Activated T-cell treated with anti-CD3 and anti-CD28 coated beads for 4 hours (primary cell): ENCODE results near the gene COL8A1.
"Not testable (repeated sequence)": the region's sequence is repeated elsewhere in the genome, so short reads cannot be mapped to it uniquely, and the experiment has no call there.

Experiments
- DNase-seq: peaks from one replicate; pipeline ENCODE4 v3.0.0-alpha.2; 2020

COL8A1 gene

GRCh38 chr3:99638167-99638948 lies at the start of gene COL8A1:
COL8A1 (plus strand) TSS chr3:99638594; CDS start chr3:99790683, 152,089 bp downstream.
- no peak for DNase-seq

- not testable (repeated sequence) for DNase-seq
Measured at GRCh38 chr3:99589168-99589567, 49.2 kb upstream of the COL8A1 start.

- DNase-seq: no peak
Measured at GRCh38 chr3:99599894-99600293, 38.5 kb upstream of the COL8A1 start.

GRCh38 chr3:99601515-99601914 lies 36.9 kb upstream of the COL8A1 start:
- DNase-seq: no peak

- no peak for DNase-seq
Measured at GRCh38 chr3:99602183-99602582, 36.2 kb upstream of the COL8A1 start.

GRCh38 chr3:99607151-99607550 lies 31.2 kb upstream of the COL8A1 start:
- DNase-seq: no peak

- DNase-seq: no peak
Measured at GRCh38 chr3:99614768-99615167, 23.6 kb upstream of the COL8A1 start.

GRCh38 chr3:99620077-99620767 lies 18.2 kb upstream of the COL8A1 start:
- DNase-seq: no peak

GRCh38 chr3:99620976-99621375 lies 17.4 kb upstream of the COL8A1 start:
- no peak for DNase-seq

GRCh38 chr3:99624496-99625236 lies 13.7 kb upstream of the COL8A1 start:
- no peak for DNase-seq

GRCh38 chr3:99625237-99625622 lies 13.2 kb upstream of the COL8A1 start:
- no peak for DNase-seq

GRCh38 chr3:99625643-99626416 lies 12.6 kb upstream of the COL8A1 start:
- DNase-seq: no peak

GRCh38 chr3:99626417-99626788 lies 12.0 kb upstream of the COL8A1 start:
- no peak for DNase-seq

GRCh38 chr3:99627062-99627826 lies 11.2 kb upstream of the COL8A1 start:
- no peak for DNase-seq

GRCh38 chr3:99630815-99631214 lies 7.6 kb upstream of the COL8A1 start:
- DNase-seq: no peak

- no peak for DNase-seq
Measured at GRCh38 chr3:99633887-99634558, 4.4 kb upstream of the COL8A1 start.

- DNase-seq: no peak
Measured at GRCh38 chr3:99634881-99635280, 3.5 kb upstream of the COL8A1 start.

- DNase-seq: no peak
Measured at GRCh38 chr3:99635348-99635747, 3.0 kb upstream of the COL8A1 start.

GRCh38 chr3:99637016-99637367 lies 1.4 kb upstream of the COL8A1 start:
- DNase-seq: no peak

GRCh38 chr3:99637368-99638111 lies 854 bp upstream of the COL8A1 start:
- no peak for DNase-seq

GRCh38 chr3:99639579-99639978 lies 1.2 kb downstream of the COL8A1 start:
- DNase-seq: no peak
